HL-60 (cell line): ENCODE data around the gene ABCD1.

Source experiments
- POLR2AphosphoS5 ChIP-seq: IDR thresholded peaks from 2 replicates; pipeline ENCODE4 v1.6.1; 2012; ENCODE audit warnings: low read depth
- TF ChIP-seq, protein P1 (sequence below): IDR thresholded peaks from one replicate; pipeline ENCODE4 v1.5.1; 2011; ENCODE audit warnings: low read length, control low read depth, inconsistent platforms; ENCODE audit not compliant: insufficient read depth

DNA sequence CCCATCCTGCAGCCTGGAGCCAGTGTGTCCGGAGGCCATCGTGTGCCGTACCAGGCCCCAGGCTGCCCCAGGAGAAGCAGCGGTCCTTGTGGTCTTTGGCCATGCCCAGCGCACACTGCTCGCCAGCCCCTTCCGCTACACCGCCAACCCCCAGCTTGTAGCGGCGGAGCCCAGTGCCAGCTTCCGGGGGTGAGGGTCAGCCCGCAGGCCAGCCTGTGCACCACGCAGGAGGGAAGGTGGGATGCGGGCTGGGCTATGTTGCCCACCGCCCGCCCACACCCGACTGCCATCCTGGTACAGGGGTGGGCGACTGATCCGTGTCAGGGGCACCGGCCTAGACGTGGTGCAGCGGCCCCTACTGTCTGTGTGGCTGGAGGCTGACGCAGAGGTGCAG lies 48.6 kb downstream of the ABCD1 start:
- no peak for TF ChIP-seq POLR2AphosphoS5
- TF ChIP-seq, protein P1, sequence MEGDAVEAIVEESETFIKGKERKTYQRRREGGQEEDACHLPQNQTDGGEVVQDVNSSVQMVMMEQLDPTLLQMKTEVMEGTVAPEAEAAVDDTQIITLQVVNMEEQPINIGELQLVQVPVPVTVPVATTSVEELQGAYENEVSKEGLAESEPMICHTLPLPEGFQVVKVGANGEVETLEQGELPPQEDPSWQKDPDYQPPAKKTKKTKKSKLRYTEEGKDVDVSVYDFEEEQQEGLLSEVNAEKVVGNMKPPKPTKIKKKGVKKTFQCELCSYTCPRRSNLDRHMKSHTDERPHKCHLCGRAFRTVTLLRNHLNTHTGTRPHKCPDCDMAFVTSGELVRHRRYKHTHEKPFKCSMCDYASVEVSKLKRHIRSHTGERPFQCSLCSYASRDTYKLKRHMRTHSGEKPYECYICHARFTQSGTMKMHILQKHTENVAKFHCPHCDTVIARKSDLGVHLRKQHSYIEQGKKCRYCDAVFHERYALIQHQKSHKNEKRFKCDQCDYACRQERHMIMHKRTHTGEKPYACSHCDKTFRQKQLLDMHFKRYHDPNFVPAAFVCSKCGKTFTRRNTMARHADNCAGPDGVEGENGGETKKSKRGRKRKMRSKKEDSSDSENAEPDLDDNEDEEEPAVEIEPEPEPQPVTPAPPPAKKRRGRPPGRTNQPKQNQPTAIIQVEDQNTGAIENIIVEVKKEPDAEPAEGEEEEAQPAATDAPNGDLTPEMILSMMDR = no peak
